GM23338 (cell line): ENCODE results near the gene IFT43. TPM values are rescaled to one million over a fixed set of nuclear protein-coding genes. Genes with fewer than 3 reads are reported as not detected.

Experiments used
- ATAC-seq: fragments of 200-7000 bp; cut with Tn5 transposase; 3 replicates; pipeline ENCODE4 v1.9.1; 2020
- DNase-seq: peaks from one replicate; pipeline ENCODE4 v3.0.0-alpha.2; 2015; ENCODE audit warnings: low spot score
- H2AFZ ChIP-seq: fragments of 200-600 bp; sonication (generic); 2 replicates; pipeline ENCODE4 v1.8.0; 2016; ENCODE audit warnings: antibody characterized with exemption, mild to moderate bottlenecking, moderate library complexity
- H3F3A ChIP-seq: fragments of 200-600 bp; sonication (generic); replicated peaks from 2 replicates; pipeline ENCODE4 v1.8.0; 2017; ENCODE audit warnings: antibody characterized with exemption, mixed run types, low read depth
- H3K27ac ChIP-seq: fragments of 200-600 bp; sonication (generic); 2 replicates; pipeline ENCODE4 v1.6.1; 2016; ENCODE audit warnings: low read depth
- H3K27me3 ChIP-seq: fragments of 200-600 bp; sonication (generic); 2 replicates; pipeline ENCODE4 v1.8.0; 2016; ENCODE audit warnings: mild to moderate bottlenecking, mixed run types, moderate library complexity; ENCODE audit not compliant: insufficient read depth
- H3K36me3 ChIP-seq: fragments of 200-600 bp; sonication (generic); 2 replicates; pipeline ENCODE4 v1.8.0; 2016; ENCODE audit warnings: mild to moderate bottlenecking; ENCODE audit not compliant: insufficient read depth
- H3K4me1 ChIP-seq: fragments of 200-600 bp; sonication (generic); 2 replicates; pipeline ENCODE4 v1.8.0; 2016; ENCODE audit warnings: mild to moderate bottlenecking, moderate library complexity; ENCODE audit not compliant: insufficient read depth
- H3K4me2 ChIP-seq: fragments of 200-600 bp; sonication (generic); 2 replicates; pipeline ENCODE4 v1.7.1; 2017; ENCODE audit warnings: mixed run types
- H3K4me3 ChIP-seq: fragments of 200-600 bp; sonication (generic); 2 replicates; pipeline ENCODE4 v1.6.1; 2016; ENCODE audit warnings: mixed run types
- H3K79me2 ChIP-seq: fragments of 200-600 bp; sonication (generic); replicated peaks from 2 replicates; pipeline ENCODE4 v1.8.0; 2017; ENCODE audit warnings: mild to moderate bottlenecking; ENCODE audit not compliant: insufficient read depth
- H3K9me2 ChIP-seq: fragments of 200-600 bp; sonication (generic); 2 replicates; pipeline ENCODE4 v1.8.0; 2017; ENCODE audit not compliant: insufficient read depth
- H4K20me1 ChIP-seq: fragments of 200-600 bp; sonication (generic); replicated peaks from 2 replicates; pipeline ENCODE4 v1.8.0; 2017; ENCODE audit warnings: mild to moderate bottlenecking; ENCODE audit not compliant: insufficient read depth
- H3K27ac Mint-ChIP-seq: 2 replicates; pipeline ENCODE4 v1.8.0; 2020; ENCODE audit warnings: inconsistent platforms, mild to moderate bottlenecking, moderate library complexity, mixed read lengths
- H3K27me3 Mint-ChIP-seq: 3 replicates; pipeline ENCODE4 v1.8.0; 2022; ENCODE audit warnings: low read depth, mild to moderate bottlenecking, moderate library complexity, mixed read lengths, inconsistent platforms; ENCODE audit not compliant: insufficient read depth, poor library complexity
- H3K36me3 Mint-ChIP-seq: 3 replicates; pipeline ENCODE4 v1.8.0; 2021; ENCODE audit warnings: low read depth, mild to moderate bottlenecking, inconsistent platforms, moderate library complexity, mixed read lengths
- H3K4me1 Mint-ChIP-seq: 3 replicates; pipeline ENCODE4 v1.8.0; 2020; ENCODE audit warnings: mild to moderate bottlenecking, inconsistent platforms, mixed read lengths
- H3K4me3 Mint-ChIP-seq: 3 replicates; pipeline ENCODE4 v1.8.0; 2021; ENCODE audit warnings: moderate library complexity, mild to moderate bottlenecking, inconsistent platforms, mixed read lengths
- H3K9me3 Mint-ChIP-seq: 3 replicates; pipeline ENCODE4 v1.8.0; 2020; ENCODE audit warnings: moderate library complexity, mild to moderate bottlenecking, inconsistent platforms, mixed read lengths
- CTCF ChIP-seq, 2 experiments: fragments of 200-600 bp in 1 of 2; sonication (generic) in 1 of 2; conservative IDR thresholded peaks; 2 replicates each; pipeline versions ENCODE4 v1.5.1 to v1.6.1; 2016 to 2017; ENCODE audit warnings: antibody characterized with exemption in 2 of 2, low read depth in 2 of 2, mild to moderate bottlenecking in 2 of 2, moderate library complexity in 1 of 2
- ETS1 ChIP-seq: IDR thresholded peaks from 2 replicates; pipeline ENCODE4 v1.6.1; 2016; ENCODE audit warnings: antibody characterized with exemption
- EZH2 ChIP-seq: fragments of 200-600 bp; sonication (generic); IDR thresholded peaks from one replicate; pipeline ENCODE4 v1.8.0; 2017; ENCODE audit warnings: antibody characterized with exemption, mild to moderate bottlenecking, low read depth; ENCODE audit not compliant: unreplicated experiment
- EZH2phosphoT487 ChIP-seq: fragments of 200-600 bp; sonication (generic); IDR thresholded peaks from one replicate; pipeline ENCODE4 v1.8.1; 2018; ENCODE audit warnings: antibody characterized with exemption; ENCODE audit not compliant: unreplicated experiment
- JUNB ChIP-seq: IDR thresholded peaks from one replicate; pipeline ENCODE4 v1.6.1; 2016; ENCODE audit warnings: antibody characterized with exemption; ENCODE audit not compliant: unreplicated experiment
- POLR2AphosphoS5 ChIP-seq: IDR thresholded peaks from 2 replicates; pipeline ENCODE4 v1.6.1; 2016; ENCODE audit warnings: antibody characterized with exemption, low read depth
- STAT1 ChIP-seq: IDR thresholded peaks from one replicate; pipeline ENCODE4 v1.6.1; 2016; ENCODE audit warnings: antibody characterized with exemption; ENCODE audit not compliant: unreplicated experiment
- ZNF114 ChIP-seq: fragments of 250-450 bp; sonication (Bioruptor Pico); IDR thresholded peaks from 2 replicates; pipeline ENCODE4 v1.5.0; 2020; ENCODE audit warnings: mild to moderate bottlenecking, moderate library complexity
- ZNF462 ChIP-seq: fragments of 250-450 bp; sonication (Bioruptor Pico); IDR thresholded peaks from 2 replicates; pipeline ENCODE4 v1.5.0; 2020; ENCODE audit warnings: mild to moderate bottlenecking, moderate library complexity
- polyA plus RNA-seq: library from polyadenylated mRNA; unstranded; fragments of >200 nt; fragmentation: Nextera tagmentation; extraction: Ambion mirVana; gene quantifications from 2 replicates; pipeline ENCODE4 v1.2.1, GENCODE V29; 2016
- total RNA-seq: library from RNA; depleted of rRNA; stranded (reverse); fragments of >200 nt; shearing (Covaris generic); gene quantifications from 2 replicates; pipeline ENCODE4 v1.2.3, GENCODE V29; 2014

IFT43 gene
- total and polyA plus RNA-seq, 2 experiments from 2014 or later: 21.5 to 43.1 TPM

GRCh38 chr14:76051717-76052465, 66.3 kb downstream of the IFT43 start:
- no peaks in the 10 kb centered on the region for H3K36me3 ChIP-seq
- H3K4me3 ChIP-seq: no peak overlapping the region
- no peaks in the 10 kb centered on the region for H3K27me3 Mint-ChIP-seq
- no peak overlapping the region for H2AFZ ChIP-seq
- H3K27me3 ChIP-seq: no peaks in the 10 kb centered on the region
- peak overlapping the region; percentile 35; the same call in 1 of the 2 replicates for H3K4me2 ChIP-seq
- peaks cover 2% of the 10 kb centered on the region; the same call in 1 of the 3 replicates for H3K36me3 Mint-ChIP-seq
- DNase-seq (peak; percentile 35), ATAC-seq (peak; percentile 73)
- H3K4me3 Mint-ChIP-seq: no peak overlapping the region; the same call in 2 of the 3 replicates
- no peaks in the 10 kb centered on the region for H3K79me2 ChIP-seq
- H3K4me1 ChIP-seq: peaks cover 5% of the 10 kb centered on the region
- H3F3A ChIP-seq: no peaks in the 10 kb centered on the region
- TF ChIP-seq EZH2phosphoT487: no peak
- H3K9me2 ChIP-seq: no peaks in the 10 kb centered on the region
- no peak overlapping the region for H3K27ac ChIP-seq
- peaks cover 5% of the 10 kb centered on the region for H3K4me1 Mint-ChIP-seq
- H3K9me3 Mint-ChIP-seq: no peaks in the 10 kb centered on the region
- peak overlapping the region; percentile 69; the same call in 1 of the 2 replicates for H3K27ac Mint-ChIP-seq
- H4K20me1 ChIP-seq: no peaks in the 10 kb centered on the region

GRCh38 chr14:76053572-76054355, 68.2 kb downstream of the IFT43 start:
- no peaks in the 10 kb centered on the region for H3K79me2 ChIP-seq
- H3F3A ChIP-seq: no peaks in the 10 kb centered on the region
- no peaks in the 10 kb centered on the region for H3K9me3 Mint-ChIP-seq
- no peaks in the 10 kb centered on the region for H3K9me2 ChIP-seq
- no peaks in the 10 kb centered on the region for H3K27me3 Mint-ChIP-seq
- no peak overlapping the region for H3K4me2 ChIP-seq
- no peak overlapping the region for H3K4me3 ChIP-seq
- H3K36me3 ChIP-seq: no peaks in the 10 kb centered on the region
- no peak overlapping the region for H3K4me3 Mint-ChIP-seq
- no peak overlapping the region for H2AFZ ChIP-seq
- H3K4me1 ChIP-seq: peaks cover 5% of the 10 kb centered on the region
- no peak overlapping the region for H3K27ac ChIP-seq
- H3K27me3 ChIP-seq: no peaks in the 10 kb centered on the region
- H3K36me3 Mint-ChIP-seq: peaks cover 2% of the 10 kb centered on the region; the same call in 1 of the 3 replicates
- DNase-seq (no peak), ATAC-seq (no peak)
- H3K27ac Mint-ChIP-seq: no peak overlapping the region
- no peaks in the 10 kb centered on the region for H4K20me1 ChIP-seq
- H3K4me1 Mint-ChIP-seq: peaks cover 3% of the 10 kb centered on the region; the same call in 2 of the 3 replicates
- TF ChIP-seq POLR2AphosphoS5 (no peak), ETS1 (no peak), CTCF (conservative IDR thresholded peaks at IDR 0.05; ENCODE audit: low read depth in 2 of 2) (no peak), JUNB (no peak), ZNF114 (CRISPR knock-in tag) (no peak), ZNF462 (CRISPR knock-in tag) (no peak), STAT1 (no peak), EZH2 (no peak)
